ENCODE results near the gene TTC33.

DNA sequence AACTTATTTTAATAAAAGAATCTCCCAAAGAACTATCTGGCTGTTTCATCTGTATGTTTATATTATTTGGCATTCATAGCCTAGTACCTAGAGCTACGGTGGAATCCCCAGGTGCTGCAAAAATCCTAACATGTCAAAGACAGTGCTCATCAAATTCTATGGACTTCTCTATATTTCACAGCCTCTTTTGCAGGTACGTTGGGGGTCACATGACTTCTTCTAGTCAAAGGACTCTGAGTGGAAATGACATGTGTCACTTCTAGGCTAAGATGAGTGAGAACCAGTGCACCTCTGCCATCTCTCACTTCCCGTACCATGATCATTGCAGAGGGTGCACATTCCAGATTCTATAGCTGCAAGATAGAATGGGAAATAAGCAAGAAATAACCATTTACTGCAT is 148.6 kb downstream of the TTC33 start:
- TF ChIP-seq, protein P1, sequence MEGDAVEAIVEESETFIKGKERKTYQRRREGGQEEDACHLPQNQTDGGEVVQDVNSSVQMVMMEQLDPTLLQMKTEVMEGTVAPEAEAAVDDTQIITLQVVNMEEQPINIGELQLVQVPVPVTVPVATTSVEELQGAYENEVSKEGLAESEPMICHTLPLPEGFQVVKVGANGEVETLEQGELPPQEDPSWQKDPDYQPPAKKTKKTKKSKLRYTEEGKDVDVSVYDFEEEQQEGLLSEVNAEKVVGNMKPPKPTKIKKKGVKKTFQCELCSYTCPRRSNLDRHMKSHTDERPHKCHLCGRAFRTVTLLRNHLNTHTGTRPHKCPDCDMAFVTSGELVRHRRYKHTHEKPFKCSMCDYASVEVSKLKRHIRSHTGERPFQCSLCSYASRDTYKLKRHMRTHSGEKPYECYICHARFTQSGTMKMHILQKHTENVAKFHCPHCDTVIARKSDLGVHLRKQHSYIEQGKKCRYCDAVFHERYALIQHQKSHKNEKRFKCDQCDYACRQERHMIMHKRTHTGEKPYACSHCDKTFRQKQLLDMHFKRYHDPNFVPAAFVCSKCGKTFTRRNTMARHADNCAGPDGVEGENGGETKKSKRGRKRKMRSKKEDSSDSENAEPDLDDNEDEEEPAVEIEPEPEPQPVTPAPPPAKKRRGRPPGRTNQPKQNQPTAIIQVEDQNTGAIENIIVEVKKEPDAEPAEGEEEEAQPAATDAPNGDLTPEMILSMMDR (IDR thresholded peaks at IDR 0.05; ENCODE audit: low read depth, low read length) = no peak
- TF ChIP-seq EZH2phosphoT487 (IDR thresholded peaks at IDR 0.05; ENCODE audit: low read depth) = no peak

Data from OCI-LY3 (cell line).